Nephron progenitor cell (in vitro differentiated cells): Measurements from ENCODE around the gene MCU.

Experiments
- DNase-seq: peaks from one replicate; pipeline ENCODE4 v3.0.0; 2021
- H3K27ac Mint-ChIP-seq: 2 replicates; pipeline ENCODE4 v1.8.0; 2021; ENCODE audit warnings: mild to moderate bottlenecking, moderate library complexity, mixed read lengths
- H3K27me3 Mint-ChIP-seq: 2 replicates; pipeline ENCODE4 v1.8.0; 2021; ENCODE audit warnings: mild to moderate bottlenecking, low read depth, mixed read lengths; ENCODE audit not compliant: poor library complexity
- H3K36me3 Mint-ChIP-seq: 2 replicates; pipeline ENCODE4 v1.8.0; 2021; ENCODE audit warnings: low read depth, mixed read lengths
- H3K4me1 Mint-ChIP-seq: 2 replicates; pipeline ENCODE4 v1.8.0; 2021; ENCODE audit warnings: mixed read lengths
- H3K4me3 Mint-ChIP-seq: 2 replicates; pipeline ENCODE4 v1.8.0; 2021; ENCODE audit warnings: mild to moderate bottlenecking, moderate library complexity, mixed read lengths
- H3K9me3 Mint-ChIP-seq: 2 replicates; pipeline ENCODE4 v1.8.0; 2021; ENCODE audit warnings: mild to moderate bottlenecking, moderate library complexity, mixed read lengths
- CTCF ChIP-seq: fragments of 200-600 bp; sonication (generic); IDR thresholded peaks from 2 replicates; pipeline ENCODE4 v1.5.0; 2021; ENCODE audit warnings: antibody characterized with exemption

MCU gene

GRCh38 chr10:72851509-72851908 lies 159.6 kb downstream of the MCU start:
- peaks cover 31% of the 10 kb centered on the region for H3K9me3 Mint-ChIP-seq
- peaks cover 2% of the 10 kb centered on the region for H3K27me3 Mint-ChIP-seq
- no peak overlapping the region for H3K27ac Mint-ChIP-seq

DNA sequence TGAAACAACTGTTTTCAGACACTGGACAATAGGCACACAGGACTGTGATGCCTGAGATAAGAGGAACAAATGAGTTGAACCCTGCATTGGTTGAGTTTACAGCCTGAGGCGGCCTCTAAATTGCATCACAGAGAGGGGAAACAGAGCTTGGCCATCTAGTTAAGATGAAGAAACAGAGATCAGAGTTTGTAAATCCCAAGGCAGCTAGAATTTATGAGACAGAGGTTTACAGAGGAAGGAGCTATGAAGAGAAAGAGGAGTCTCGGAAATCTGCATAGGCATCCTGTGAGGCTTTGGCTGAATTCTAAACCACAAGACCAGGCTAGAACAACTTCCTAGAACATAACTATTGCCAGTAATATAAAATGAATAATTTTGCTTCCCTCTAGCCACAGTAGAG lies 160.6 kb downstream of the MCU start:
- Mint-ChIP-seq H3K27ac (no peak overlapping the region), H3K9me3 (peaks cover 31% of the 10 kb centered on the region), H3K4me1 (no peaks in the 10 kb centered on the region), H3K36me3 (peaks cover 44% of the 10 kb centered on the region), H3K27me3 (peaks cover 2% of the 10 kb centered on the region), H3K4me3 (no peak overlapping the region)
- no peak for DNase-seq
- TF ChIP-seq CTCF: no peak

More at GRCh38 chr10:72851509-72851908, 159.6 kb downstream of the MCU start:
- Mint-ChIP-seq H3K4me3 (no peak overlapping the region), H3K4me1 (no peaks in the 10 kb centered on the region), H3K36me3 (peaks cover 44% of the 10 kb centered on the region)
- TF ChIP-seq CTCF: no peak
- no peak for DNase-seq

GRCh38 chr10:72855129-72855528 lies 163.2 kb downstream of the MCU start:
- Mint-ChIP-seq H3K4me1 (no peaks in the 10 kb centered on the region), H3K27me3 (peaks cover 2% of the 10 kb centered on the region), H3K9me3 (peaks cover 26% of the 10 kb centered on the region), H3K4me3 (no peak overlapping the region), H3K36me3 (peaks cover 28% of the 10 kb centered on the region), H3K27ac (no peak overlapping the region)
- TF ChIP-seq CTCF: no peak
- no peak for DNase-seq

DNA sequence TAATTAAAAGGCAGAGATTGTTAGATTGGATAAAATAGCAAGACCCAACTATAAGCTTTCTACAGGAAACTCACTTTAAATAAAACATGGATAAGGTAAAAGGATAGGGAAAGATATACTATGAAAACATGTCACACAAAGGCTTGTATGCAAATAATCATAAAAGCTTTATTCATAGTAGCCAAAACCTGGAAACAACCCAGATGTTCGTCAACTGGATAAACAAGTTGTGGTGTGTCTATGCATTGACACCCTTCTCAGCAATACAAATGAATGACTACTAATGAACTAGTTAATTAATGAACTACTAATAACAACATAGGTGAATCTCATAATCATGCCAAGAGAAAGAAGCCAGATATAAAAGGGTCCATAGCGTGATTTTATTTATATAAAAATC lies 163.8 kb downstream of the MCU start:
- no peak for DNase-seq
- H3K27me3 Mint-ChIP-seq: peaks cover 2% of the 10 kb centered on the region
- H3K36me3 Mint-ChIP-seq: peaks cover 26% of the 10 kb centered on the region
- H3K4me3 Mint-ChIP-seq: no peak overlapping the region
- no peaks in the 10 kb centered on the region for H3K4me1 Mint-ChIP-seq
- TF ChIP-seq CTCF: no peak
- no peak overlapping the region for H3K27ac Mint-ChIP-seq
- H3K9me3 Mint-ChIP-seq: peaks cover 25% of the 10 kb centered on the region

DNA sequence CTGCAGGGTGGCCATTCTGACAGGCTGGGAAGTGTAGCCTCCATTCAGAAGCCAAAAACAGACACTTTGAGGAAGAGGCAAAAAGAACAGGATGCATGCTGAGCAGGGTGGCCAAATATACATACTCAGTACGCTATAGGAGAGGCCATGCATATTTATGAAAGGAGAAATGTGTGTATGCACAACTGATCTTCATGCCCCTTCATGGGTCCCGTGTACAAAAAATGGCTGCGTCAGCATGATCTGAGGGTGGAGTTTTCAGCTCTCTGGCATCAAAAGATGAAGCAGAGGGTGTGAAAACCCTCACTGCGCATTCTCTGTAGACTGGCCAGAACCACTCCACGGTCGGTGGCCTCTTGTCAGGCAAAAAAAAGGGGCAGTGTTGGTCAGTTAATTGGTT lies 166.1 kb downstream of the MCU start:
- H3K4me1 Mint-ChIP-seq: no peaks in the 10 kb centered on the region
- H3K27me3 Mint-ChIP-seq: peaks cover 2% of the 10 kb centered on the region
- TF ChIP-seq CTCF: no peak

GRCh38 chr10:72862957-72863356 lies 171.0 kb downstream of the MCU start:
- no peaks in the 10 kb centered on the region for H3K4me1 Mint-ChIP-seq
- H3K27ac Mint-ChIP-seq: peak overlapping the region; percentile 3

More for the DNA sequence above, 166.1 kb downstream of the MCU start:
- Mint-ChIP-seq H3K9me3 (peaks cover 5% of the 10 kb centered on the region), H3K4me3 (no peak overlapping the region), H3K36me3 (peaks cover 9% of the 10 kb centered on the region), H3K27ac (no peak overlapping the region)
- DNase-seq: no peak

More at GRCh38 chr10:72862957-72863356, 171.0 kb downstream of the MCU start:
- H3K27me3 Mint-ChIP-seq: no peaks in the 10 kb centered on the region
- TF ChIP-seq CTCF: no peak
- H3K9me3 Mint-ChIP-seq: no peaks in the 10 kb centered on the region
- no peak for DNase-seq
- no peak overlapping the region for H3K4me3 Mint-ChIP-seq
- peaks cover 9% of the 10 kb centered on the region for H3K36me3 Mint-ChIP-seq
